ENCODE measurements around the gene SEMA4F.

SEMA4F gene

GRCh38 chr2:74707837-74708236, 53.8 kb downstream of the SEMA4F start:
- no peak for DNase-seq (ENCODE audit: low spot score)

DNA sequence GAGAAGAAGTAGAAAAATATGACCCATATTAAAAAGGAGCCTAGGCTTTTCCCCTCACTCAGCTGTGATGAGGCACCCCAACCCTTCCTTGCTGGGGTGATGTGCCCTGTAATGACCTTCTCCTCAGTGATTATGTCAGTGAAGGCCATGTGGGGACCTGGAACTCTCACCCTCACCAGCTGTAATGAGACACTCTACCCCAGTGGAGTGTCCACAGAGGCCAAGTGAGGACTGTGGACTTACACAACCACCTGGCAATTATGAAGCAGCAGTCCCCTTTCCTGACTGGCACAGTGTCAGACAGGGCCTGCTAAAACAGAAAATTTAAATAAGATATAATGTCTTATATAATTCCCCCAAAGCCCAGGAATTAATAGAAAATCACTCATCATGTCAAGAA, 54.2 kb downstream of the SEMA4F start:
- no peak for DNase-seq (ENCODE audit: low spot score)

GRCh38 chr2:74708883-74709282, 54.8 kb downstream of the SEMA4F start:
- DNase-seq (ENCODE audit: low spot score) = no peak

- DNase-seq (ENCODE audit: low spot score) = no peak
These were observed 58.4 kb downstream of the SEMA4F start for GRCh38 chr2:74712223-74713053.

GRCh38 chr2:74714691-74715080, 60.6 kb downstream of the SEMA4F start:
- no peak for DNase-seq (ENCODE audit: low spot score)

DNA sequence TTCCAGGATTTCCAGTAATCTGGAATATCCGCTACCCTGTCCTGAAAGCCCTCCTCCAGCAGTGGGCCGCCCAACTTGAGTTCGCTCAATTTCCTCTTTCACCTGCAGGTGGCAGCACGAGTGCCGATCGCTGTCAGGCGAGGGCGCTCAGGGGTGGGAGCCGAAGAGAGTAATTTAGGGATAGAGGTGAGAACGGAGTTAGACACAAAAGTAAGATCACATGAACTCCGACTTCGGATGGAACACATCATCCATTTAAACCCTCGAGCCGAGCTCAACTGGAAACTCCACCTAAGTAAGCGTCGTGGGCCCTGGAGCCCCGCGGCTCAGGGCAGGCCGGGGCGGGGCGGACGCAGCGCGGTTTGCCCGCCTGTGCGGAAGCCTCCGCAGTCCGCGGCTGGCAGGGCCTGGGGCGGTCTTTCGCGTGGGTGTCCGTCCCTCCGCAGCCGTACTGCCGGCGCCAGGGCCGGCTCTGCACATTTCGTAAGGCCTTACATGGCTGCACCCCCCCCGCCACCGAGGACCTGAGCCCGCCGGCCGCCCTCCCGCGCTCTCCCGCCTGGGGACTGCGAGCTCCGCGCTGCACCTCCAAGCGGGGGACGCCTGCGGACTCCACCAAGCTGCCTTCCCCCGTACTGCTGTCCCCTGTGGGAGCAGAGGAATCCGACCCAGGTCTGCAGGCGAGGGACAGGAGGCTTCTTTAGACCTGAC, 61.2 kb downstream of the SEMA4F start:
- peak; percentile 79 for DNase-seq (ENCODE audit: low spot score)

DNA sequence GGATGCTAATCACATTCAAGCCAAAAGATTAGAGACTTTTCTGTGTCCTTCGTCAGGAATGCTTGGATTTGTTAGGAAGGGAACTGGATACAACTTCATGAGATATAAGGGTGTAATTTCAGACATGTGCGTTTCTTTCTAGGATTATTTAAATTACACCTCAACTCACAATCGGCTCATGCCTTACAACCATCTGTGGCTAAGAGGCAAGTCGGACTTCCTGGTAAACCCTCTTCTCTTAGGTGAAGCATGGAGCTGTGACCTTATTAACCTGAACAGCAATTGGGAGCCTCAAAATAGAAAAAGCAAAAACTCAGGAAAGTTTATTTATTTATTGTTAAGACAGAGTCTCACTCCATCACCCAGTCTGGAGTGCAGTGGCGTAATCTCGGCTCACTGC, 61.8 kb downstream of the SEMA4F start:
- no peak for DNase-seq (ENCODE audit: low spot score)

- DNase-seq (ENCODE audit: low spot score) = no peak
These were observed 65.0 kb downstream of the SEMA4F start for GRCh38 chr2:74719066-74719465.

DNA sequence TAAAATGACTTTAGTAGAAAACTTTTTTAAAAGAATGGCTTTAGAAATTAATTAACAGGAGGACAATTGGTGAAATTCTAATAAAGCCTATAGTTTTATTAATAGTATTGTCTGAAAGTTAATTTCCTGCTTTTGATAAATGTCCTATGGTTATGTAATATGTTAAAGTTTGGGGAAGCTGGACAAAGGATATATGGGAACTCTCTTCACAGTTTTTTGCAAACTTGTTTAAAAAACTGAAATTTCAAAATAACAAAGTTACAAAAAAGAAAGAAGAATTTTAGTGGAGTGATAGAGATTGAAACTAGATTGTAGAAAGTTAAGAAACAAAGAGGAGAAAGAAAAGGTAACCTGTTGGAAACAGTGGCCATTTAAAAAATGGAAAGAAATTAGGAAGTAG, 67.3 kb downstream of the SEMA4F start:
- no peak for DNase-seq (ENCODE audit: low spot score)

DNA sequence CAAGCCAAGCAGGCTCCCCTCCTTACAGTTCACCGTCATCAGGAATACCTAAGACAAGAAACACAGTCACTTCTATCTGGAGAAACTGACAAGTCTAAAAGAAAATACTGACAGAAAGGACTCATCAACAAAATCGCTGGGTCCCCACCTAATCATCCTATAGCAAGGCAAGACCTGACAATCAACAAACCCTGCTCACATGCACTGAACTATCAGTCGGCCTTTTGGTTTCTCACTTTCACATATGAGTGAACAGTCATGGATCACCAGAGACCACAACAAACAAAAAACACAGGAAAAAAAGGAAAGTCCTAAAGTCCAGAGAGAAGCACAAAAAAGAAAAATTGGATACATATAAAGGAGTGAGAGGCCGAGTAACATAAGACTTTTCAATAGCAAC, 70.4 kb downstream of the SEMA4F start:
- no peak for DNase-seq (ENCODE audit: low spot score)

GRCh38 chr2:74725287-74725686, 71.2 kb downstream of the SEMA4F start:
- no peak for DNase-seq (ENCODE audit: low spot score)

DNA sequence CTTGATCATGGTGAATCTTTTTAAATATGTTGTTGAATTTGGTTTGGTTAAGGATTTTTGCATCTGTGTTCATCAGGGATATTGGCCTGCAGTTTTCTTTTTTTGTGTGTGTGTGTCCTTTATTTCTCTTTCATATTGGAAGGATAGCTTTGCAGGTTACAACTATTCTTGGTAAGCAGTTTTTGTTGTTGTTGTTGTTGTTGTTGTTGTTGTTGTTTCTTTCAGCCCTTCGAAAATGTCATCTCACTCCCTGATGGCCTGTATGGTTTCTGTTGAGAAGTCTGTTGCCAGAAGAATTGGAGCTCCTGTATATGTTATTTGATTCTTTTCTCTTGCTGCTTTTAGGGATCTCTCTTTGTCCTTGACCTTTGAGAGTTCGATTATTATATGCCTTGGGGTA, 74.8 kb downstream of the SEMA4F start:
- no peak for DNase-seq (ENCODE audit: low spot score)

- no peak for DNase-seq (ENCODE audit: low spot score)
These were observed 76.5 kb downstream of the SEMA4F start for GRCh38 chr2:74730530-74730929.

All from COLO829 (cell line).